Measurements from ENCODE around the gene MAPK7. TPM values are rescaled to one million over a fixed set of nuclear protein-coding genes. Genes with fewer than 3 reads are reported as not detected.

Gene MAPK7
- total and polyA plus RNA-seq, 9 of the 15 experiments (the other 6 are each of a cell fraction or from before 2014, with no cell fraction given), result 0.46 to 7.5 (median 2.5) TPM

DNA sequence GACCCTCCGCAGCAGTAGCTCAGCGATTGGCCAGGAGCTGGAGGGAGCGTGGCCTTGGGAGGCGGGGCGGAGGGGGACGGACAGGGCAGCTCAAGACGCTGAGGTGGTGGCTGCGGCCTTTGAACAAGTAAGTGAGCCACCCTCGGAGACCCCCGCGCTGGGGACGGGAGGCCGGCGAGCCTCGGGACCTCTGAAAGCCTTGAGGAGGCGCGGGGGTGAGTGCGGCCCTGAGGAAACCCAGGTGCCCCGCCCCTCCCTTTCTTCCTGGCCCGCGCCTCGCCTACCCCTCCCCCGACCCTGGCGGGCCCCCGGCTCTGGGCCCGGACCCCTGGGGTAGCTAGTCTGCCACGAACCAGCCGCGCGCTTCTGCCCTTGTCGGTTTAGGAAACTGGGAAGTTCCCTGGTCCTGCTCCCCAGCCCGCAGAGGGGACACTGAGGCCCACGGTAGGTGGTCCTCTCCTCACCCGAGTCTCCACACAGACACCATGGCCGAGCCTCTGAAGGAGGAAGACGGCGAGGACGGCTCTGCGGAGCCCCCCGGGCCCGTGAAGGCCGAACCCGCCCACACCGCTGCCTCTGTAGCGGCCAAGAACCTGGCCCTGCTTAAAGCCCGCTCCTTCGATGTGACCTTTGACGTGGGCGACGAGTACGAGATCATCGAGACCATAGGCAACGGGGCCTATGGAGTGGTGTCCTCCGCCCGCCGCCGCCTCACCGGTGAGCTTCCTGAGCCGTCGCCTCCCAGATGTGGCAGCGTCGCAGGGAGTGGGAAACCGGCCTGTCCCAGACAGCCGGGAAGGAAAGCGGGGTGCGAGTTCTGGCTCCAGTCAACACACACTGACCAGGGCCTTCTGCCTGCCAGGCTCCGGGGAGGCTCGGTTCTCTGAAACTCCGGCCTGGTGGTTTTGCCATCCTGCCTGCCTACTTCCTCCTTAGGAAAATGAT, at the start of gene MAPK7 (continued):
- TF ChIP-seq ZNF717 (CRISPR knock-in tag; IDR thresholded peaks at IDR 0.05) (no peak), PHF20 (IDR thresholded peaks at IDR 0.05; ENCODE audit: partially characterized antibody) (peak; percentile 18), ZFX (CRISPR knock-in tag; IDR thresholded peaks at IDR 0.05) (peak; percentile 44), ZFP36 (IDR thresholded peaks at IDR 0.05; ENCODE audit: low read depth, low read length, partially characterized antibody) (no peak), SIX5 (IDR thresholded peaks at IDR 0.05; ENCODE audit: borderline replicate concordance in 1 of 2, insufficient read depth in 1 of 2, low read depth in 1 of 2, low read length in 2 of 2) (no peak), ZBTB7A (IDR thresholded peaks at IDR 0.05; ENCODE audit: borderline replicate concordance, control insufficient read depth, low read depth, low read length) (0 out of 2 replicates have a peak, but pooled peaks have one; percentile 58), POLR2H (tag; IDR thresholded peaks at IDR 0.05; ENCODE audit: low read depth) (no peak), CHCHD3 (CRISPR knock-in tag; IDR thresholded peaks at IDR 0.05) (no peak), NR2C2 (CRISPR knock-in tag; IDR thresholded peaks at IDR 0.05) (no peak), NR2C2 (tag; IDR thresholded peaks at IDR 0.05) (0 out of 2 replicates have a peak, but pooled peaks have one; percentile 34), CREM (IDR thresholded peaks at IDR 0.05; ENCODE audit: low read depth) (peak; percentile 28; the same call in 1 of the 2 replicates), CREBBP (IDR thresholded peaks at IDR 0.05; ENCODE audit: low read depth, low read length) (no peak), POLR2AphosphoS5 (IDR thresholded peaks at IDR 0.05; ENCODE audit: control insufficient read depth, insufficient read depth, low read depth, low read length) (no peak)
- TF ChIP-seq, protein P1, sequence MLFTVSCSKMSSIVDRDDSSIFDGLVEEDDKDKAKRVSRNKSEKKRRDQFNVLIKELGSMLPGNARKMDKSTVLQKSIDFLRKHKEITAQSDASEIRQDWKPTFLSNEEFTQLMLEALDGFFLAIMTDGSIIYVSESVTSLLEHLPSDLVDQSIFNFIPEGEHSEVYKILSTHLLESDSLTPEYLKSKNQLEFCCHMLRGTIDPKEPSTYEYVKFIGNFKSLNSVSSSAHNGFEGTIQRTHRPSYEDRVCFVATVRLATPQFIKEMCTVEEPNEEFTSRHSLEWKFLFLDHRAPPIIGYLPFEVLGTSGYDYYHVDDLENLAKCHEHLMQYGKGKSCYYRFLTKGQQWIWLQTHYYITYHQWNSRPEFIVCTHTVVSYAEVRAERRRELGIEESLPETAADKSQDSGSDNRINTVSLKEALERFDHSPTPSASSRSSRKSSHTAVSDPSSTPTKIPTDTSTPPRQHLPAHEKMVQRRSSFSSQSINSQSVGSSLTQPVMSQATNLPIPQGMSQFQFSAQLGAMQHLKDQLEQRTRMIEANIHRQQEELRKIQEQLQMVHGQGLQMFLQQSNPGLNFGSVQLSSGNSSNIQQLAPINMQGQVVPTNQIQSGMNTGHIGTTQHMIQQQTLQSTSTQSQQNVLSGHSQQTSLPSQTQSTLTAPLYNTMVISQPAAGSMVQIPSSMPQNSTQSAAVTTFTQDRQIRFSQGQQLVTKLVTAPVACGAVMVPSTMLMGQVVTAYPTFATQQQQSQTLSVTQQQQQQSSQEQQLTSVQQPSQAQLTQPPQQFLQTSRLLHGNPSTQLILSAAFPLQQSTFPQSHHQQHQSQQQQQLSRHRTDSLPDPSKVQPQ (CRISPR knock-in tag; IDR thresholded peaks at IDR 0.05; ENCODE audit: borderline replicate concordance), result no peak
- TF ChIP-seq, protein P2, sequence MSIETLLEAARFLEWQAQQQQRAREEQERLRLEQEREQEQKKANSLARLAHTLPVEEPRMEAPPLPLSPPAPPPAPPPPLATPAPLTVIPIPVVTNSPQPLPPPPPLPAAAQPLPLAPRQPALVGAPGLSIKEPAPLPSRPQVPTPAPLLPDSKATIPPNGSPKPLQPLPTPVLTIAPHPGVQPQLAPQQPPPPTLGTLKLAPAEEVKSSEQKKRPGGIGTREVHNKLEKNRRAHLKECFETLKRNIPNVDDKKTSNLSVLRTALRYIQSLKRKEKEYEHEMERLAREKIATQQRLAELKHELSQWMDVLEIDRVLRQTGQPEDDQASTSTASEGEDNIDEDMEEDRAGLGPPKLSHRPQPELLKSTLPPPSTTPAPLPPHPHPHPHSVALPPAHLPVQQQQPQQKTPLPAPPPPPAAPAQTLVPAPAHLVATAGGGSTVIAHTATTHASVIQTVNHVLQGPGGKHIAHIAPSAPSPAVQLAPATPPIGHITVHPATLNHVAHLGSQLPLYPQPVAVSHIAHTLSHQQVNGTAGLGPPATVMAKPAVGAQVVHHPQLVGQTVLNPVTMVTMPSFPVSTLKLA (conservative IDR thresholded peaks at IDR 0.05), result peak in 1 of 2 experiments; percentile 30; a peak in 1 of 4 replicates
- TF ChIP-seq, protein P3, sequence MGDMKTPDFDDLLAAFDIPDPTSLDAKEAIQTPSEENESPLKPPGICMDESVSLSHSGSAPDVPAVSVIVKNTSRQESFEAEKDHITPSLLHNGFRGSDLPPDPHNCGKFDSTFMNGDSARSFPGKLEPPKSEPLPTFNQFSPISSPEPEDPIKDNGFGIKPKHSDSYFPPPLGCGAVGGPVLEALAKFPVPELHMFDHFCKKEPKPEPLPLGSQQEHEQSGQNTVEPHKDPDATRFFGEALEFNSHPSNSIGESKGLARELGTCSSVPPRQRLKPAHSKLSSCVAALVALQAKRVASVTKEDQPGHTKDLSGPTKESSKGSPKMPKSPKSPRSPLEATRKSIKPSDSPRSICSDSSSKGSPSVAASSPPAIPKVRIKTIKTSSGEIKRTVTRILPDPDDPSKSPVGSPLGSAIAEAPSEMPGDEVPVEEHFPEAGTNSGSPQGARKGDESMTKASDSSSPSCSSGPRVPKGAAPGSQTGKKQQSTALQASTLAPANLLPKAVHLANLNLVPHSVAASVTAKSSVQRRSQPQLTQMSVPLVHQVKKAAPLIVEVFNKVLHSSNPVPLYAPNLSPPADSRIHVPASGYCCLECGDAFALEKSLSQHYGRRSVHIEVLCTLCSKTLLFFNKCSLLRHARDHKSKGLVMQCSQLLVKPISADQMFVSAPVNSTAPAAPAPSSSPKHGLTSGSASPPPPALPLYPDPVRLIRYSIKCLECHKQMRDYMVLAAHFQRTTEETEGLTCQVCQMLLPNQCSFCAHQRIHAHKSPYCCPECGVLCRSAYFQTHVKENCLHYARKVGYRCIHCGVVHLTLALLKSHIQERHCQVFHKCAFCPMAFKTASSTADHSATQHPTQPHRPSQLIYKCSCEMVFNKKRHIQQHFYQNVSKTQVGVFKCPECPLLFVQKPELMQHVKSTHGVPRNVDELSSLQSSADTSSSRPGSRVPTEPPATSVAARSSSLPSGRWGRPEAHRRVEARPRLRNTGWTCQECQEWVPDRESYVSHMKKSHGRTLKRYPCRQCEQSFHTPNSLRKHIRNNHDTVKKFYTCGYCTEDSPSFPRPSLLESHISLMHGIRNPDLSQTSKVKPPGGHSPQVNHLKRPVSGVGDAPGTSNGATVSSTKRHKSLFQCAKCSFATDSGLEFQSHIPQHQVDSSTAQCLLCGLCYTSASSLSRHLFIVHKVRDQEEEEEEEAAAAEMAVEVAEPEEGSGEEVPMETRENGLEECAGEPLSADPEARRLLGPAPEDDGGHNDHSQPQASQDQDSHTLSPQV (IDR thresholded peaks at IDR 0.05), result no peak
- TF ChIP-seq, protein P4, sequence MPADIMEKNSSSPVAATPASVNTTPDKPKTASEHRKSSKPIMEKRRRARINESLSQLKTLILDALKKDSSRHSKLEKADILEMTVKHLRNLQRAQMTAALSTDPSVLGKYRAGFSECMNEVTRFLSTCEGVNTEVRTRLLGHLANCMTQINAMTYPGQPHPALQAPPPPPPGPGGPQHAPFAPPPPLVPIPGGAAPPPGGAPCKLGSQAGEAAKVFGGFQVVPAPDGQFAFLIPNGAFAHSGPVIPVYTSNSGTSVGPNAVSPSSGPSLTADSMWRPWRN (IDR thresholded peaks at IDR 0.05; ENCODE audit: low read depth), result no peak

Data from K562 (cell line).